SK-N-SH treated with all-trans-retinoic acid at 6 μM for 48 hours (cell line): Measurements from ENCODE around the gene ZFAND3.

ENCODE experiments used
- ATAC-seq: fragments of 200-7000 bp; cut with Tn5 transposase; 3 replicates; pipeline ENCODE4 v1.9.1; 2020; ENCODE audit warnings: mild to moderate bottlenecking, moderate library complexity
- ARNTL ChIP-seq: fragments of 450-650 bp; formaldehyde crosslinking; IDR thresholded peaks from 2 replicates; pipeline ENCODE4 v1.5.0; 2020; ENCODE audit warnings: low read depth, mild to moderate bottlenecking, moderate library complexity, borderline replicate concordance
- BACH2 ChIP-seq: fragments of 250-450 bp; sonication (Bioruptor Pico); IDR thresholded peaks from 2 replicates; pipeline ENCODE4 v1.9.0; 2021; ENCODE audit warnings: mild to moderate bottlenecking, borderline replicate concordance
- CSDC2 ChIP-seq: fragments of 250-450 bp; sonication (Bioruptor Pico); IDR thresholded peaks from 2 replicates; pipeline ENCODE4 v1.5.0; 2020; ENCODE audit warnings: mild to moderate bottlenecking, moderate library complexity
- CSRNP3 ChIP-seq: fragments of 250-450 bp; sonication (Bioruptor Pico); IDR thresholded peaks from 2 replicates; pipeline ENCODE4 v1.5.1; 2021; ENCODE audit warnings: mild to moderate bottlenecking, moderate library complexity
- ESRRG ChIP-seq: fragments of 250-450 bp; sonication (Bioruptor Pico); IDR thresholded peaks from 2 replicates; pipeline ENCODE4 v1.6.1; 2021; ENCODE audit warnings: mild to moderate bottlenecking
- GLIS3 ChIP-seq: fragments of 250-450 bp; sonication (Bioruptor Pico); IDR thresholded peaks from 2 replicates; pipeline ENCODE4 v1.5.0; 2020; ENCODE audit warnings: mild to moderate bottlenecking, moderate library complexity
- ISL1 ChIP-seq: fragments of 250-450 bp; sonication (Bioruptor Pico); IDR thresholded peaks from 2 replicates; pipeline ENCODE4 v2.1.2; 2022; ENCODE audit warnings: mild to moderate bottlenecking, moderate library complexity
- OSR1 ChIP-seq: fragments of 250-450 bp; sonication (Bioruptor Pico); IDR thresholded peaks from 2 replicates; pipeline ENCODE4 v1.8.0; 2022; ENCODE audit warnings: moderate library complexity, mild to moderate bottlenecking, inconsistent platforms
- PATZ1 ChIP-seq: fragments of 250-450 bp; sonication (Bioruptor Pico); IDR thresholded peaks from 2 replicates; pipeline ENCODE4 v1.8.0; 2020; ENCODE audit warnings: mild to moderate bottlenecking, moderate library complexity, borderline replicate concordance
- POU6F1 ChIP-seq: fragments of 250-450 bp; sonication (Bioruptor Pico); IDR thresholded peaks from 2 replicates; pipeline ENCODE4 v1.8.0; 2021; ENCODE audit warnings: low read depth, mild to moderate bottlenecking, moderate library complexity, borderline replicate concordance
- PPARA ChIP-seq: fragments of 250-450 bp; sonication (Bioruptor Pico); IDR thresholded peaks from 2 replicates; pipeline ENCODE4 v1.5.0; 2020; ENCODE audit warnings: mild to moderate bottlenecking, borderline replicate concordance
- RARB ChIP-seq: fragments of 250-450 bp; sonication (Bioruptor Pico); IDR thresholded peaks from 2 replicates; pipeline ENCODE4 v1.8.0; 2021; ENCODE audit warnings: mild to moderate bottlenecking, moderate library complexity
- SNAI2 ChIP-seq: fragments of 250-450 bp; sonication (Bioruptor Pico); IDR thresholded peaks from 2 replicates; pipeline ENCODE4 v1.5.0; 2020; ENCODE audit warnings: mild to moderate bottlenecking, moderate library complexity
- TCF4 ChIP-seq: fragments of 250-450 bp; sonication (Bioruptor Pico); IDR thresholded peaks from 2 replicates; pipeline ENCODE4 v1.8.0; 2021; ENCODE audit warnings: mild to moderate bottlenecking, moderate library complexity, borderline replicate concordance
- TOX ChIP-seq: fragments of 250-450 bp; sonication (Bioruptor Pico); IDR thresholded peaks from 2 replicates; pipeline ENCODE4 v1.8.0; 2021; ENCODE audit warnings: mild to moderate bottlenecking, moderate library complexity, borderline replicate concordance
- ZNF565 ChIP-seq: fragments of 450-650 bp; formaldehyde crosslinking; conservative IDR thresholded peaks from 2 replicates; pipeline ENCODE4 v1.5.0; 2020; ENCODE audit warnings: low read depth, mild to moderate bottlenecking, moderate library complexity
- ZNF70 ChIP-seq: fragments of 450-650 bp; formaldehyde crosslinking; IDR thresholded peaks from 2 replicates; pipeline ENCODE4 v1.5.0; 2020; ENCODE audit warnings: mild to moderate bottlenecking, moderate library complexity
- ZNF8 ChIP-seq: fragments of 450-650 bp; formaldehyde crosslinking; IDR thresholded peaks from 2 replicates; pipeline ENCODE4 v1.5.0; 2020; ENCODE audit warnings: mild to moderate bottlenecking, moderate library complexity

Gene ZFAND3

GRCh38 chr6:37916675-37917074 lies 97.1 kb downstream of the ZFAND3 start (continued):
- TF ChIP-seq PATZ1 (CRISPR knock-in tag), result no peak
- no peak for TF ChIP-seq ESRRG (CRISPR knock-in tag)
- no peak for TF ChIP-seq ZNF565 (CRISPR knock-in tag)
- no peak for TF ChIP-seq ARNTL (CRISPR knock-in tag)
- no peak for TF ChIP-seq CSRNP3
- no peak for TF ChIP-seq ZNF8 (CRISPR knock-in tag)
- no peak for TF ChIP-seq RARB
- no peak for TF ChIP-seq GLIS3

GRCh38 chr6:37917566-37917965 lies 98.0 kb downstream of the ZFAND3 start:
- TF ChIP-seq POU6F1 (CRISPR knock-in tag) (no peak), BACH2 (CRISPR knock-in tag) (no peak), RARB (no peak), CSDC2 (no peak), GLIS3 (no peak), PPARA (CRISPR knock-in tag) (no peak)
- no peak for ATAC-seq

- ATAC-seq, result peak; percentile 30; the same call in 1 of the 3 replicates
- TF ChIP-seq ISL1 (CRISPR knock-in tag) (no peak), TCF4 (CRISPR knock-in tag) (no peak), CSDC2 (no peak), POU6F1 (CRISPR knock-in tag) (no peak), TOX (CRISPR knock-in tag) (no peak)
Measured at GRCh38 chr6:37919417-37920157, 100.1 kb downstream of the ZFAND3 start.

- TF ChIP-seq RARB, result no peak
- no peak for TF ChIP-seq TOX (CRISPR knock-in tag)
- TF ChIP-seq ISL1 (CRISPR knock-in tag), result no peak
- no peak for TF ChIP-seq ZNF70 (CRISPR knock-in tag)
- no peak for TF ChIP-seq ARNTL (CRISPR knock-in tag)
- TF ChIP-seq ZNF8 (CRISPR knock-in tag), result no peak
- no peak for TF ChIP-seq POU6F1 (CRISPR knock-in tag)
- no peak for TF ChIP-seq OSR1 (CRISPR knock-in tag)
- no peak for TF ChIP-seq SNAI2
- TF ChIP-seq, all 23 proteins: peak for 0
- ATAC-seq, result no peak
Measured at GRCh38 chr6:37920667-37921066, 101.1 kb downstream of the ZFAND3 start.
